ENCODE measurements around the gene IL1RAPL1.

DNA sequence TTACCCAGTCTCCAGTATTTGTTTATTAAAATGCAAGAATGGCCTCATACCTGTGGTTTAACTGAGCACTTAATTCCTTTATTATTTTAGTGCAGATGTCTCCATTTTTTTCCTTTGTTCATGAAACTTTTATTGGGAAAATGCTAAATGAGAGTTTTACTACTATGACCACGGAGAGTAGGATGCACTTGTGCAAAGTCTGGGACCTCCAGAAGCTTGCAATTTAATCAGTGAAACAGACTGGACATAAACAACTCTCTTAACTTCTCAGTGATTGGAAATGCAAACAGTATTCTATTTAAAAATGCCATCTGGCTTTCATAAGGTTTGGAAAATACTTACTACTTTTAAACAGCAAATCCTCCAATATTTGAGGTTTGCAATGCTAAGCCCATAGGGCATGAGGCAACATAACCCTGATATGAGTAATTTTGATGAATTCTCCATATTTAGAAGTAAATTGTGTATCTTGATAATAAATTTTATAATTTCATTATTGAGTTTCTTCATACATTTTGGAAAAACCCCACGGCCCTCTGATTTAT, 909.5 kb downstream of the IL1RAPL1 start:
- TF ChIP-seq, protein P1, sequence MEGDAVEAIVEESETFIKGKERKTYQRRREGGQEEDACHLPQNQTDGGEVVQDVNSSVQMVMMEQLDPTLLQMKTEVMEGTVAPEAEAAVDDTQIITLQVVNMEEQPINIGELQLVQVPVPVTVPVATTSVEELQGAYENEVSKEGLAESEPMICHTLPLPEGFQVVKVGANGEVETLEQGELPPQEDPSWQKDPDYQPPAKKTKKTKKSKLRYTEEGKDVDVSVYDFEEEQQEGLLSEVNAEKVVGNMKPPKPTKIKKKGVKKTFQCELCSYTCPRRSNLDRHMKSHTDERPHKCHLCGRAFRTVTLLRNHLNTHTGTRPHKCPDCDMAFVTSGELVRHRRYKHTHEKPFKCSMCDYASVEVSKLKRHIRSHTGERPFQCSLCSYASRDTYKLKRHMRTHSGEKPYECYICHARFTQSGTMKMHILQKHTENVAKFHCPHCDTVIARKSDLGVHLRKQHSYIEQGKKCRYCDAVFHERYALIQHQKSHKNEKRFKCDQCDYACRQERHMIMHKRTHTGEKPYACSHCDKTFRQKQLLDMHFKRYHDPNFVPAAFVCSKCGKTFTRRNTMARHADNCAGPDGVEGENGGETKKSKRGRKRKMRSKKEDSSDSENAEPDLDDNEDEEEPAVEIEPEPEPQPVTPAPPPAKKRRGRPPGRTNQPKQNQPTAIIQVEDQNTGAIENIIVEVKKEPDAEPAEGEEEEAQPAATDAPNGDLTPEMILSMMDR (IDR thresholded peaks at IDR 0.05): no peak
- TF ChIP-seq POLR2A (IDR thresholded peaks at IDR 0.05): no peak

Measured in breast epithelium (tissue), 3 donors.